ENCODE data around the gene USP48.
A peak's percentile ranks its signal among the peaks of the same experiment; 100 is the strongest.

The USP48 gene

DNA sequence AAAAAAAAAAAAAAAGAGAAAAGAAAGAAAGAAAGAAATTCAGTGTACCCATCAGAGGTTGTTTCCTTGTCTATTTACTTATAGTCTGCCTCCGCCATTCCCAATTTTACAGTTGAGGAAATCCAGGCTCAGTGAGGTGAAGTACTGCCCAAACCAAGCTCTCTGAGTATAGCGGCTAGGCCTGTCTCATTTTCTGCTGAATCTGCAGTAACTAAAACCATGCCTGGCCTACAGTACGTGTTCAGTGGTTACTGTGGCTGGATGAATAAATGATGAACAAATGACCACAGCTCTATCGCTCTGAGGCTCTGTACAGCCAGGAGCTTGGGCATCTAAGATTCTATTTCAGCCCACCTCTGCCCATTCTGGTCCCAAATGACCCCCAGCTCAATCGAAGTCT lies 138.0 kb downstream of the USP48 start:
- no peaks in the 10 kb centered on the region for H3K9me3 Mint-ChIP-seq
- ATAC-seq: no peak
- no peak overlapping the region for H3K27ac Mint-ChIP-seq
- H3K4me1 Mint-ChIP-seq: peaks cover 5% of the 10 kb centered on the region
- peaks cover 82% of the 10 kb centered on the region for H3K27me3 Mint-ChIP-seq
- H3K36me3 Mint-ChIP-seq: no peaks in the 10 kb centered on the region
- no peak overlapping the region for H3K4me3 Mint-ChIP-seq

DNA sequence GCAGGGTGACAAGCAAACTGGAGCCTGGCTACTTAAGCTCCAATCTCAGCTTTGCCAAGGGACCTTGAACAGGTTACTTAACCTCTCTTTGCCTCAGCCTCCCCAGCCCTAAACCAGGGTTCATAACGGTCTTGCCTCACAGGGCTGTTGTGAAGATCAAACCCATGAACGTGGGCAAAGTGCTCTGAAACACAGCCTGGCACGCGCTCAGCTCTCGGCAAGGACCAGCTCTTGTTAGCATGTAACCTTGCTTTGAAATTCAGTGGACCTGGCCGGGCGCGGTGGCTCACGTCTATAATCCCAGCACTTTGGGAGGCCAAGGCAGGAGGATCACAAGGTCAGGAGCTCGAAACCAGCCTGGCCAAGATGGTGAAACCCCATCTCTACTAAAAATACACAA lies 138.6 kb downstream of the USP48 start:
- Mint-ChIP-seq H3K36me3 (no peaks in the 10 kb centered on the region), H3K4me1 (peaks cover 5% of the 10 kb centered on the region), H3K9me3 (no peaks in the 10 kb centered on the region), H3K27ac (no peak overlapping the region), H3K27me3 (peaks cover 85% of the 10 kb centered on the region), H3K4me3 (no peak overlapping the region)
- no peak for ATAC-seq

DNA sequence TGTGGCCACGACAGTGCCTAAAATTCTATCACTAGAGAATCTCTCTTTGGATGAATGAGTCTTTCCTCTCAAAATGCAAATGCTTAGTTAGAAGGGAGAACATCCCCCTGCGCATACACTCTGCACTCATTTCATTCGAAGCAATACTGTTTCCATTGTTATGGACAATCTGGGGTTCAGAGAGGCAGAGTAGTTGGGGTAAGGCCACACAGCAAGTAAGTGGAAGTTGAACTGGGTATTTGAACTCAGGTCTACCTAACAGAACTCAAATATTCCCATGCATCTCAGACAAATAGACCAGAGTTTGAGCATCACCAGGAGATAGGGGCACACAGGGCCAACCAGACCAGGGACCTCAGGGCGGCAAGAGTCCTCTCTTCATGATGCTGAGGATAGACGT lies 139.3 kb downstream of the USP48 start:
- Mint-ChIP-seq H3K27me3 (peaks cover 80% of the 10 kb centered on the region), H3K9me3 (no peaks in the 10 kb centered on the region), H3K36me3 (no peaks in the 10 kb centered on the region), H3K4me3 (no peak overlapping the region), H3K4me1 (peaks cover 10% of the 10 kb centered on the region), H3K27ac (no peak overlapping the region)
- no peak for ATAC-seq

DNA sequence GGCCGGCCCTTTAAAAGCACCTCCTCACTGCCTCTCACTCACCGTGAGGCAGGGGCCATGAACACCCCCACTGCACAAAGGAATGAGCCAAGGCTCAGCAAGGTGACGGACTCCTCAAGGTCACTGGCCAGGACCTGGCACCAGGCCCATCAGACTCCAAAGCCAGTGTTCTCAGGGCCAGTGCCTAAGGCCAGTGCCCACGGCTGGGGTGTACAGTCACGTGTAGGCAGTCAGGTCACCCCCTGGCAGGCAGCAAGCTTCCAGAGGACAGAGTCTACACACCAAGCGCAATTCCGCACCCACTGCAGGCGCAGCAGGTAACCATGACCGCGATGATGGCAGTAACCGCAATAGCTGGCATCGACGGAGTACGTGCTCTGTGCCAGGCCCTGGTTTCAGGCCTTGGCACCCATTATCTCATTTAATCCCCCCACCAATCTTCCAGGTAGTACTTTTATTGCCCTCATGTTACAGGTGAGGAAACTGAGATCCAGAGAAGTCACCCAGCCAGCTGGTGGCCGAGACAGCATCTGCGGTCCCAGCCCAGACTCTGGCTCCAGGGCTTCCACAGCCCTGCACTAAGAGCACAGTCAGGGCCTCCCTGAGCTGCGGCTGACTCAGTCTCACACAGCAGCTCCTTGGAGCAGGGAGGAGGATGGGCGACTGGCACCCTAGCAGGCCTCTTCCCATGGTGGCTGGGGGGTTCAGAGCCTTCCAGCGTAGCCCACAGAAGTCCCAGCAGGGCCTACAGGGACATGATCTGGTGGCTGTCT lies 140.8 kb downstream of the USP48 start:
- H3K4me3 Mint-ChIP-seq: no peak overlapping the region
- H3K27ac Mint-ChIP-seq: no peak overlapping the region
- H3K9me3 Mint-ChIP-seq: no peaks in the 10 kb centered on the region
- ATAC-seq: no peak
- no peaks in the 10 kb centered on the region for H3K36me3 Mint-ChIP-seq
- H3K27me3 Mint-ChIP-seq: peaks cover 65% of the 10 kb centered on the region
- peaks cover 10% of the 10 kb centered on the region for H3K4me1 Mint-ChIP-seq

DNA sequence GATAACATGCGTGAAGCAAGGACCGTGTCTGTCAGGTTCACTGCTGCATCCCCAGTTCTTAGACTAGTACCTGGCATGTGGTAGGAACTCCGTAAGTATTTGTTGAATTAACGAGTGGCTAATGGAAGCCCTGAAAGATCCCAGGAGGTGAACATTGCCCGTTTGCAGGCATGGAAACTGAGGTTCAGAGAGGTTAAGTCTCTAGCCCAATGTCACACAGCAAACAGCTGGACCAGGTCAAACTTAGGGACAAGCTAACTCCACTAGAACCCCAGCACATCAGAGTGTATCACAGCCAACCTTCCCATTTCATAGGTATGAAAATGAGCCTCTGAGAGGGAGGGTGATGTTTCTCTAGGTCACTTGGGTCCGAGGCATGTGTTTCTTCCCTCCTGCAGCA lies 141.4 kb downstream of the USP48 start:
- H3K4me1 Mint-ChIP-seq: peaks cover 10% of the 10 kb centered on the region
- no peaks in the 10 kb centered on the region for H3K36me3 Mint-ChIP-seq
- H3K9me3 Mint-ChIP-seq: no peaks in the 10 kb centered on the region
- no peak overlapping the region for H3K4me3 Mint-ChIP-seq
- H3K27ac Mint-ChIP-seq: no peak overlapping the region
- H3K27me3 Mint-ChIP-seq: peaks cover 64% of the 10 kb centered on the region
- ATAC-seq: no peak

DNA sequence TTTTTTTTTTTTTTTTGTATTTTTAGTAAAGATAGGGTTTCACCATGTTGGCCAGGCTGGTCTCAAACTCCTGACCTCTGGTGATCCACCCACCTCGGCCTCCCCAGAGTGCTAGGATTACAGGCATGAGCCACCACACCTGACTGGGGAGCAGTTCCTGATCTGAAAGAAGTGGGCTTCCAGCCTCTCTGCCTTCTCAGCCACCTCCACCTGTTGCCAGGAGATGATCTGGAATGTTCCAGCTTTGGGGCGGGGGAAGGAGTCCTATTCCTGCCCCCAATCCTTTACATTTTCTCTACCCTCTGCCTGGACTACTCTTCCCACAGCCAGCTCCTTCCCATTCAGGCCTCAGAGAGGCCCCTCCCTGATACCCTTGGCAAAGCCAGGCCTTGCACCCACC lies 141.9 kb downstream of the USP48 start:
- Mint-ChIP-seq H3K36me3 (no peaks in the 10 kb centered on the region), H3K27me3 (peaks cover 64% of the 10 kb centered on the region), H3K4me3 (no peak overlapping the region), H3K27ac (no peak overlapping the region), H3K4me1 (peaks cover 10% of the 10 kb centered on the region), H3K9me3 (no peaks in the 10 kb centered on the region)
- no peak for ATAC-seq

DNA sequence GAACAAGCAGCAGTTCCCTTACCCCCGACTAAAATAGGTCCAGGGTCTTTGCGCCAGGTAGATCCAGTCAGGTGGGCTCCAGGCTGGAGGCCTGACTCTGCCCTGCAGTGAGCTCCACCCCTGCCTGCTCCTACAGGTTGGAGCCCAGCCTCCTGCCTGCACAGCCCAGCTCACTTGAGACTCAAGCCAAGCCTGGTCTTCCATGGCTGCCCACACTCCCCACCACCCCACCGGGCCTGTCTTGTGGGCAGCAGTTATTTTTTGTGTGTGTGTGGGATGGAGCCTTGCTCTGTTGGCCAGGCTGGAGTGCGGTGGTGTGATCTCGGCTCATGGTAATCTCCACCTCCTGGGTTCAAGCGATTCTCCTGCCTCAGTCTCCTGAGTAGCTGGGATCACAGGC lies 142.3 kb downstream of the USP48 start:
- no peak for ATAC-seq
- Mint-ChIP-seq H3K27ac (no peak overlapping the region), H3K4me1 (peaks cover 10% of the 10 kb centered on the region), H3K36me3 (no peaks in the 10 kb centered on the region), H3K9me3 (no peaks in the 10 kb centered on the region), H3K27me3 (peaks cover 62% of the 10 kb centered on the region), H3K4me3 (no peak overlapping the region)

DNA sequence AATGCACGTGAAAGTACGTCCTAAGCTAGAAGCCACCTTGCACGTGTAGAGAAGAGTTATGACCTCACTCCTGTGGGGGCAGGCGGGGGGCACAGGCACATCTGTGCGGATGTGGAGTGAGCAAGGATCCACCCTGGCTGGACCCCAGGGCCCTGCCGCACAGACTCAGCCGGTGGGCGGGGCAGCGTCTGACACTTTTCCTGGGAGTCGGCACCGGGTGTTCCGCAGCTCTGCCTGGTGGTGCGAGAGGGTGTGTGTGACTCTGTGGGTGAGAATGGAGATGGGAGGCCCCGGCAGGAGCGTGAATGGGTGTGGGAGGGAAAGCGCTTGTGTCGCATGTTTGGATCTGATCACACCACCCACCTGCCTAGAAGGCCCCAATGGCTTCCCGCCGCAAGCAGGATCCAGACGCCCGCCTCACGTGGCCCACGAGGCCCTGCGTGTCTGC lies 143.3 kb downstream of the USP48 start:
- no peaks in the 10 kb centered on the region for H3K9me3 Mint-ChIP-seq
- no peak overlapping the region for H3K4me3 Mint-ChIP-seq
- H3K27me3 Mint-ChIP-seq: peaks cover 69% of the 10 kb centered on the region
- peaks cover 10% of the 10 kb centered on the region for H3K4me1 Mint-ChIP-seq
- no peaks in the 10 kb centered on the region for H3K36me3 Mint-ChIP-seq
- no peak overlapping the region for H3K27ac Mint-ChIP-seq
- ATAC-seq: no peak

DNA sequence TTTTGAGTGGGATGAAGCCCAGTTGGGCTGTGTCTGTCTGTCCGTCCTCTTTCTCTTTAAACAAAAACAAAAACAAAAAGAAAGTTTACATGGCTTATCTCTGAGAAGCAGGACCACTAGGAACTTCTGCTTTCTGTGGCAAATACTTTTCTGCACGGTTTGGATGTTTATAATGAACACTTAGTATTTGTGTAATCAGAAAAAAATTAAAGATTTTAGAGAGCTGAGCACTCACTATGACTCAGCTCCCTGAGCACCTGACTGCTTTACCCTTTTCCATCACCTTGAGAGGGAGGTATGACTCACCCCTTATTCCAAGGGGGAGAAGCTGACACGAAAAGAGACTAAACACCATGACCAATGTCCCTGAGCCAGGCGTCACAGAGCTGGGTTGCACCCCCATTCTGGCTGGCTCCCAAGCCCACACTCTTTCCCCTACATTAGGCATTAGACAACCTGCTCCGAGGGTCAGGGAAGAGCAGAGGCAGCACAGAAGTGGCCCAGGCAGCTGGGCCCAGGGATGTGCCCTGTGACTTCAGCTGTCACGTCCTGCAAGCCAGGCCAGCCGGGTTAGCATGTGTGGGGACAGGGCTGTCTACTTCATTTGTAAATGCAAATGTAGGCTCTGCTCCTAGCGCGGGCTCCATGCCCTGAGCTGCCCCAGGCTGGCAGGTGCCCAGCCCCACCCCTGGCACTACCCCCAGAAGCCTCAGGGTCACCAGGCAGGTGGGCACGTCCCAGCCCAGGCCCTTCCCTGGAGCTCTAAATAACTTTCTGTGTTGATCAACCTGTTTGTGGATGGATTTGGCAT lies 144.2 kb downstream of the USP48 start:
- Mint-ChIP-seq H3K4me1 (peaks cover 10% of the 10 kb centered on the region), H3K27me3 (peaks cover 68% of the 10 kb centered on the region), H3K9me3 (no peaks in the 10 kb centered on the region), H3K4me3 (no peak overlapping the region), H3K36me3 (no peaks in the 10 kb centered on the region), H3K27ac (no peak overlapping the region)
- ATAC-seq: peak; percentile 65

DNA sequence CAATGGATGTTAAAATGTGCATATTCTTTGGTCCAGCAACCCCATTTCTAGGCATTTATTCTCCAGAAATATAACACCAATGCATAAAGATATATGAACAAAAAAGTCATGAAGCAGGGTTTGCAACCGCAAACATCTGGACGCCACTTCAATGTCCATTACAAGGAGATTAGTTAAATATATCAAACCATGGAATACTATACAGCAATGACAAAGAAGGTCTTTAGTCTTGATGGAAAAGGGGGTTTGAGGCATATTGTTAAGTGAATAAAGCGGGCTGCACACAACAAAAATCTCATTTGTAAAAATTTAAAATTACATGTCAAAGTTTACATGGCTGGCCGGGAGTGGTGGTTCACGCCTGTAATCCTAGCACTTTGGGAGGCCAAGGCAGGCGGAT lies 145.4 kb downstream of the USP48 start:
- Mint-ChIP-seq H3K36me3 (no peaks in the 10 kb centered on the region), H3K9me3 (no peaks in the 10 kb centered on the region), H3K4me1 (peaks cover 10% of the 10 kb centered on the region), H3K4me3 (no peak overlapping the region), H3K27ac (no peak overlapping the region), H3K27me3 (peaks cover 68% of the 10 kb centered on the region)
- ATAC-seq: no peak

DNA sequence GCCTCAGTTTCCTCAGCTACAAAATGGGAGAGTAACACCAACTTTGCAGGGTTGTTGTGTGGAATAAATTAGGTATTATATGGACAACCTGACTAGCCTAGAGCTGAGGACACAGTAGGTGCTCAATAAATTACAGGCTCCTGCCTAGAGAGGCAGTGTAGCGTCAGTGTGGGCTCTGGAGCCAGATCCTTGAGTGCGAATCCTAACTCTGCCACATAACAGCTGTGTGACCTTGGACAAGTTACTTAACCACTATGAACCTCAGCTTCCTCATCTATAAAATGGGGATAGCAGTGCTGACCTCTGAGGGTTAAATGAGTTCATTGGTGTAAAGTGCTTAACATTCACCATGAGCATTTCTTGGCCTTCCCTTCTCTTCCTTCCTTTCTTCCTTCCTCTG lies 146.9 kb downstream of the USP48 start:
- Mint-ChIP-seq H3K36me3 (no peaks in the 10 kb centered on the region), H3K27me3 (peaks cover 73% of the 10 kb centered on the region), H3K4me3 (no peak overlapping the region), H3K4me1 (peaks cover 10% of the 10 kb centered on the region), H3K9me3 (no peaks in the 10 kb centered on the region), H3K27ac (no peak overlapping the region)
- no peak for ATAC-seq

DNA sequence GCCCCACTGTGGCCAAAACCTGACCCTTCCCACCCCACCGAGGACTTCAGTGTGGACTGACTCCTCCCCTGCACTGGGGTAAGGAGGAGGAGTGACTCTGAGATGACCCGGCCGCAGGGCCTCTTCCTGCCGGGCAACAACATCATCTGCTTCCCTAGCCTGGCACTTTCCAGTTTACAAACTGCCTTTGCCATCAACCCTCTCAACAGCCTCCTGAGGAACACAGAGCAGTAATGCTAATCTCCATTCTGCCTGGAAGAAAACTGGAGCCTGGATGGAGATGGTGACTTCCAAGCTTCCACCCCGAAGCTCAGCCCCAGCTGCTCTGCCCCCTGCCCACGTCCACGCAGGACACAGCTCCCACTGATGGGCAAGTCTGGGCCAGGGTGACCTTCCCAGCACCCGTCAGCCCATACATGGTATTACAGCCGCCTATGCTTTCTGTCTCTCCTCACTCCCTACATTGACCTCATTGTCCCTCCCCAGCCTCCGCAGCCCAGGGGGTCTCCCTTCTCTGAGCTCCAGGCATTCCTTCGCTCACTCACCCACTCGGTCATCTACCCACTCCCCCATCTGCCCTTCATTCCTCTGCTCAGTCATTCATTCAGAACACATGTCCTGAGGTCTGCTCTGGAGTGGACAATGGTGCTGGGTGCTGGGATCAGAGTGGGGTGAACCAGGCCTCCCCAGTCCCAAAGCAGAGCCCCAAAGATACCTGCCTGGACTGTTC lies 148.0 kb downstream of the USP48 start:
- Mint-ChIP-seq H3K27ac (no peak overlapping the region), H3K36me3 (no peaks in the 10 kb centered on the region), H3K27me3 (peaks cover 73% of the 10 kb centered on the region), H3K4me3 (no peak overlapping the region), H3K9me3 (no peaks in the 10 kb centered on the region), H3K4me1 (peaks cover 10% of the 10 kb centered on the region)
- no peak for ATAC-seq

DNA sequence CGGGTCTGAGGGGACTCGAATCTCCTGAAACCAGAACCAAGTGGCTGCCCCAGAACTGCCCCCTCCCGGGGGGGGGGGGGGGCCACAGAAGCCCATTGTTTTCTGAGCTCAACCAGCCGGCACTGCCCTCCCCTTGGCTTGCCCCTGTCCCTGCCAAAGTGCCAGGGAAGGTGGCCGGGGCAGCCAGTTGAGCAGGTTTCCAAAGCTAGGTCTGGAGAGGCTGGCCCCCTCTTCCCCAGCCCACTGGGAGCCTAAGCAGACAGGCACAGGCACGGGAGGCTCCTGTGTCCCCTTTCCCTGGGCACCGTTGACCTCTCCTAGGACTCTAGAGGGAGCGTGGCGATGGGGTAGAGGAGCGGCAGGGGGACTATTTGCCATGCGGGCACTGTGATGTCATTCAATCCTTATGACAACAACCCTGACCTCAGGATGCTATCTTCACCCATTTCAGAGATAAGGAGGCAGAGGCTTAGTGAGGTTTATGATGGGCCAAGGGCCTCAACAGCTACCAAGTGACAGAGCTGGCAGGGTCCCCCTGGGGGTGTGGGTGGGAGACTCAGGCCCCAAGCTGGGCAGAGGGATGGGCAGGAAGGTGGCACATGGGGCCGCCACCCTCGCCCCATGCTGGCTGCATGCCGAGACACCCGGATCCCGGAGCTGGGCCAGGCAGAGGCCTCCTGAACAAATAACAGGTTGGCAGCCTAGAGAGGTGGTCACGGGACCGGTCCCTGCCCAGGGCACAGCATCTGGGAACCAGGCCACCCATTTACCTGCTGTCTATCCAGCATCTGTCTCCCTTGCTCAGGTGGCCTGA lies 148.8 kb downstream of the USP48 start:
- no peak for ATAC-seq
- Mint-ChIP-seq H3K36me3 (no peaks in the 10 kb centered on the region), H3K27me3 (peaks cover 76% of the 10 kb centered on the region), H3K4me1 (peaks cover 10% of the 10 kb centered on the region), H3K27ac (no peak overlapping the region), H3K9me3 (no peaks in the 10 kb centered on the region), H3K4me3 (no peak overlapping the region)

DNA sequence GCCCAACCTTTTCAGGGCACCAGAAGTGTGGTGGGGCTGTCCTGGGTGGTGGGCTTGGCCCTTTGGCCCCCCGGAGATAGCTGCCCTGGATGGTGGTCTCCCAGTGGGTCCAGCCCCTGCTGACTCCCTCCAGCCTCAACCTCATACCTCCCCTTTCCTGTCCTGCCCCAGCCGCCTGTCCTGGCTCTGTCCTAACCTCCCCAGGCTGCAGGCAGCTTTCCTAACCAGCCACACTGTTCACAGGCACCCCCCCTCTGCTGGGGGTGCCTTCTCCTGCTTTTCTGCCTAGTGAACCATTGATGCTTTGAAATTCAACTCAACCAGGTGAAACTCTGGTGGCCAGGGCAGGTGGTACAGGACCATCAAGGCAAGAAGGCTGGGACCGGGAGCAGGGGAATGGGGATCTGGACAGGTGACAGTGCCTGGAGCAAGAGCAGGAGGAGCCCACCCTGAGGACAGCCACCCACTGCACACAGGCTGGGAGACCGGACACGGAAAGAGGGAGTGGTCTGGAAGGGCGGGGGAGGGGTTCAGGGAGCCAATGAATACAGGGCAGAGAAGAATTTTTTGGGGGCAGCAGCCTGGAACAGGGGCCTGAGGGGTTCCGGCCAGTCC lies 149.7 kb downstream of the USP48 start:
- Mint-ChIP-seq H3K4me3 (no peak overlapping the region), H3K4me1 (peaks cover 2% of the 10 kb centered on the region), H3K9me3 (no peaks in the 10 kb centered on the region), H3K27ac (no peak overlapping the region), H3K36me3 (no peaks in the 10 kb centered on the region), H3K27me3 (peaks cover 84% of the 10 kb centered on the region)
- no peak for ATAC-seq
